ENCODE data around the gene CENPB. TPM values are rescaled to one million over a fixed set of nuclear protein-coding genes. Genes with fewer than 3 reads are reported as not detected.

Gene CENPB
- total RNA-seq, 4 donors from 2014 or later: 39.8 to 61.9 (median 47.0) TPM

GRCh38 chr20:3813848-3814581 lies 27.5 kb upstream of the CENPB start:
- TF ChIP-seq CTCF (IDR thresholded peaks at IDR 0.05) (no peak), POLR2A (IDR thresholded peaks at IDR 0.05) (no peak)
- Histone ChIP-seq H3K4me3 (no peak overlapping the region), H3K27ac (peak overlapping the region in 1 of 4 donors; percentile 93), H3K9me3 (no peaks in the 10 kb centered on the region), H3K4me1 (peaks cover 0 to 29% (median 3%) of the 10 kb centered on the region in 4 donors), H3K36me3 (no peaks in the 10 kb centered on the region), H3K27me3 (no peaks in the 10 kb centered on the region)
- no peak for DNase-seq

GRCh38 chr20:3812975-3813847 lies 26.7 kb upstream of the CENPB start:
- Histone ChIP-seq H3K27ac (peak overlapping the region in 3 of 4 donors; percentile 0 to 96 (median 93)), H3K4me1 (peaks cover 0 to 36% (median 5%) of the 10 kb centered on the region in 4 donors), H3K27me3 (no peaks in the 10 kb centered on the region), H3K4me3 (no peak overlapping the region), H3K36me3 (no peaks in the 10 kb centered on the region), H3K9me3 (no peaks in the 10 kb centered on the region)
- no peak for DNase-seq
- TF ChIP-seq CTCF (IDR thresholded peaks at IDR 0.05) (no peak), POLR2A (IDR thresholded peaks at IDR 0.05) (no peak)

DNA sequence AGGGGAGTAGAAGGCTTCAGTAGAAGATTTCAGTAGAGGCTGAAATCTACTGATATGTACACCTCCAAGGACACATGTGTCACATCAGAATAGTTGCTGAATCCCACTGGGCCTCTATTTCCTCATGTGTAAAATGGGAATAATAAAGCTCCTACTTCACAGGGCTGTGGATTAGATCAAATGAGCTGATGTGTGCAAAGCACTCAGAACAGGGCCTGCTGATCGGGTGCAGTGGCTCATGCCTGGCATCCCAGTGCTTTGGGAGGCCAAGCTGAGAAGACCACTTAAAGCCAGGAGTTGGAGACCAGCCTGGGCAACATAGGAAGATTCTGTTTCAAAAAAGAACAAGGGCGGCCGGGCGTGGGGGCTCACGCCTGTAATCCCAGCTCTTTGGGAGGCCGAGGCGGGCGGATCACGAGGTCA lies 25.7 kb upstream of the CENPB start:
- no peak for TF ChIP-seq CTCF (IDR thresholded peaks at IDR 0.05)
- TF ChIP-seq POLR2A (IDR thresholded peaks at IDR 0.05): no peak
- Histone ChIP-seq H3K27ac (peak overlapping the region; percentile 73 to 96 (median 86)), H3K9me3 (no peaks in the 10 kb centered on the region), H3K4me3 (no peak overlapping the region), H3K4me1 (peaks cover 0 to 45% (median 8%) of the 10 kb centered on the region in 4 donors), H3K36me3 (no peaks in the 10 kb centered on the region), H3K27me3 (no peaks in the 10 kb centered on the region)
- no peak for DNase-seq

DNA sequence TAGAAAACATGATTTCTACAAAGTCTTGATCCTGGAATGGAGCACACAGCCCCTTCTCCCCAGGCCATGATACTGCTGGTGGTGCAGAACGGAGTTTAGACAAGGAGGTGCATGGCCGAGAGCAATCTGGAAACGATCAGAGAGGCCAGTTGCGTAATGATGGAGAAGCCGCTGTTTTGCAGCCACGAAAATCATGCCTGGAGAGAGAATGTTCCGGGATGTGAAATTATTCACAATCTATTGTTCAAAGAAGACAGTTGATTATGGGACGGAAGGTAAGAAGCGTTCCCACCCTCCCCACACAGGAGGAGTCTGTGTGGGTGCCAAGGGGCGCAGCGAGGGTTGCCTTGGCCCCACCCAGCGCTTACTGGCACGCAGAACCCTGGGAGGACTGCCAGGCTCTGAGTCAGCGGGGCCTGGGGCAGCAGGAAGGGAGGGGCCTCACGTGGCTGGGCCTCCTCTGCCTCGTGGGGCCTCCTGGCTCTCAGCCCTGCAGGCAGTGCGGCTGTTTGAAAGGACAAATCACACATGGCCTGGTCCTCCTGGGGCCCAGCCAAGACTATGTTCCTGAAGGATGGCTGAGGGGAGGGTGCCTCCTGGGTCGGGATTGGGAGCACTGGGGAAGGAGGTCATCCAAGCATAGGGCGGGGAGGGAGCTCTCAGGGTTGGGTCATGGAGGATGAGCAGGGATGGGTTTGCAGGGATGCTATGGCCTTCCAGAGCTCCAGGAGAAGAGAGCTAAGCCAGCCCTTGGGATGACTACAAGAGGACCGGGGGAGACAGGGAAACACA lies 25.1 kb upstream of the CENPB start:
- H3K9me3 ChIP-seq: no peaks in the 10 kb centered on the region

More for the DNA sequence above, 25.1 kb upstream of the CENPB start:
- peak overlapping the region; percentile 6 to 53 (median 28) for H3K4me3 ChIP-seq
- no peaks in the 10 kb centered on the region for H3K36me3 ChIP-seq
- no peaks in the 10 kb centered on the region for H3K27me3 ChIP-seq
- DNase-seq: peak; percentile 78 to 99 (median 97)
- peaks cover 0 to 51% (median 10%) of the 10 kb centered on the region in 4 donors for H3K4me1 ChIP-seq
- H3K27ac ChIP-seq: peak overlapping the region; percentile 73 to 96 (median 86)
- TF ChIP-seq CTCF (IDR thresholded peaks at IDR 0.05): no peak
- peak; percentile 56 to 78 for TF ChIP-seq POLR2A (IDR thresholded peaks at IDR 0.05)
